ENCODE results near the gene IL15RA. TPM values are rescaled to one million over a fixed set of nuclear protein-coding genes. Genes with fewer than 3 reads are reported as not detected.

Gene IL15RA
- polyA plus RNA-seq, 2 of the 4 experiments (the other 2 are of a cell fraction), result 0.46 to 0.83 TPM

- ChIA-PET CTCF (interaction anchor here (0.8 to 2.4 kb wide), 8 partner anchors 22 to 226 kb away, joined by 3 to 9 read pairs (median 4); partner anchors contain the start of gene PFKFB3), POLR2A (interaction anchor here (0.8 kb wide), 1 partner anchor 25 kb away, joined by 7 read pairs; no protein-coding TSS in a partner anchor)
- 90% methylated on average over 20 of the region's 20 CpGs for WGBS (ENCODE audit: missing lambda C conversion rate)
- no peak for FAIRE-seq
- H3K27ac ChIP-seq, result no peak overlapping the region
- ATAC-seq, result no peak
- H3K9me3 ChIP-seq, result no peaks in the 10 kb centered on the region
- H3K4me2 ChIP-seq, result no peak overlapping the region; the same call in 2 of the 3 replicates
- H3K4me3 ChIP-seq, result no peak overlapping the region
- 0 out of 3 replicates have a peak, but pooled peaks cover 4% of the 10 kb centered on the region for H3K4me1 ChIP-seq
- TF ChIP-seq, protein P1, sequence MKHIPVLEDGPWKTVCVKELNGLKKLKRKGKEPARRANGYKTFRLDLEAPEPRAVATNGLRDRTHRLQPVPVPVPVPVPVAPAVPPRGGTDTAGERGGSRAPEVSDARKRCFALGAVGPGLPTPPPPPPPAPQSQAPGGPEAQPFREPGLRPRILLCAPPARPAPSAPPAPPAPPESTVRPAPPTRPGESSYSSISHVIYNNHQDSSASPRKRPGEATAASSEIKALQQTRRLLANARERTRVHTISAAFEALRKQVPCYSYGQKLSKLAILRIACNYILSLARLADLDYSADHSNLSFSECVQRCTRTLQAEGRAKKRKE (CRISPR knock-in tag; IDR thresholded peaks at IDR 0.05; ENCODE audit: low read depth), result no peak
- TF ChIP-seq TFCP2L1 (CRISPR knock-in tag; IDR thresholded peaks at IDR 0.05), result no peak
- no peak for TF ChIP-seq ZFP36 (IDR thresholded peaks at IDR 0.05; ENCODE audit: borderline replicate concordance, partially characterized antibody)
- no peak for TF ChIP-seq ZC3H11A (IDR thresholded peaks at IDR 0.05)
- TF ChIP-seq BHLHE40 (IDR thresholded peaks at IDR 0.05; ENCODE audit: low read depth, low read length), result no peak
- no peak for TF ChIP-seq BCL3 (IDR thresholded peaks at IDR 0.05)
- DNase-seq (ENCODE audit: low read depth in 1 of 2, low spot score in 1 of 2), result no peak
These were observed 1.5 kb downstream of the IL15RA start for GRCh38 chr10:5975641-5976473.

- ATAC-seq (no peak), FAIRE-seq (no peak), DNase-seq (ENCODE audit: low read depth in 1 of 2, low spot score in 1 of 2) (no peak)
- POLR2A ChIA-PET, result no interaction called here
- H3K9me3 ChIP-seq, result no peaks in the 10 kb centered on the region
- no peak overlapping the region for H3K4me3 ChIP-seq
- CTCF ChIA-PET, result no interaction called here
- no peak for TF ChIP-seq JUNB (IDR thresholded peaks at IDR 0.05)
- TF ChIP-seq KDM1A (IDR thresholded peaks at IDR 0.05; ENCODE audit: low read depth), result no peak
- no peak for TF ChIP-seq NPAS2 (CRISPR knock-in tag; IDR thresholded peaks at IDR 0.05; ENCODE audit: borderline replicate concordance)
- no peak for TF ChIP-seq CBX8 (IDR thresholded peaks at IDR 0.05)
- no peak for TF ChIP-seq FOSB (CRISPR knock-in tag; IDR thresholded peaks at IDR 0.05)
- TF ChIP-seq NFE2L2 (conservative IDR thresholded peaks at IDR 0.05; ENCODE audit: low read length), result no peak
- no peak for TF ChIP-seq SREBF2 (IDR thresholded peaks at IDR 0.05)
- no peak for TF ChIP-seq RAD21 (conservative IDR thresholded peaks at IDR 0.05 in 1 of 2, IDR thresholded peaks at IDR 0.05 in 1 of 2)
- TF ChIP-seq MAFK (IDR thresholded peaks at IDR 0.05; ENCODE audit: partially characterized antibody), result no peak
- no peak for TF ChIP-seq HES2 (IDR thresholded peaks at IDR 0.05)
- no peak for TF ChIP-seq FOXS1 (CRISPR knock-in tag; IDR thresholded peaks at IDR 0.05)
- TF ChIP-seq BCL3 (IDR thresholded peaks at IDR 0.05), result no peak
- TF ChIP-seq RNF2 (IDR thresholded peaks at IDR 0.05; ENCODE audit: borderline replicate concordance, low read depth), result no peak
- TF ChIP-seq ELK1 (IDR thresholded peaks at IDR 0.05; ENCODE audit: low read depth, low read length), result no peak
- TF ChIP-seq CEBPB (IDR thresholded peaks at IDR 0.05), result no peak
- no peak for TF ChIP-seq POLR2A (IDR thresholded peaks at IDR 0.05; ENCODE audit: low read length)
- TF ChIP-seq NR3C1 (IDR thresholded peaks at IDR 0.05), result no peak
- no peak for TF ChIP-seq POLR2AphosphoS2 (conservative IDR thresholded peaks at IDR 0.05; ENCODE audit: low read length)
- no peak for TF ChIP-seq EP300 (IDR thresholded peaks at IDR 0.05)
- 0 out of 3 replicates have a peak, but pooled peaks cover under 1% of the 10 kb centered on the region for H3K4me1 ChIP-seq
- WGBS (ENCODE audit: missing lambda C conversion rate), result 68% methylated on average over 4 of the region's 4 CpGs
- H3K27ac ChIP-seq, result no peak overlapping the region
- no peak overlapping the region for H3K4me2 ChIP-seq
These were observed 4.3 kb downstream of the IL15RA start for GRCh38 chr10:5973069-5973468.
